T-helper 2 cell treated with Interferon-gamma antibody and Interleukin-4, amounts not matched to agents 5 μg/mL and 100 μg/mL, for 36 hours (primary cell): ENCODE results near the gene NPAS3.

Source experiments
- DNase-seq: peaks from one replicate; pipeline ENCODE4 v3.0.0; 2021; ENCODE audit warnings: low spot score
- H3K27ac Mint-ChIP-seq: one replicate; pipeline ENCODE4 v1.8.0; 2021; ENCODE audit warnings: mild to moderate bottlenecking, mixed read lengths
- H3K27me3 Mint-ChIP-seq: one replicate; pipeline ENCODE4 v1.8.0; 2021; ENCODE audit warnings: low read depth, mixed read lengths
- H3K36me3 Mint-ChIP-seq: one replicate; pipeline ENCODE4 v1.8.0; 2021; ENCODE audit warnings: low read depth, mixed read lengths
- H3K4me1 Mint-ChIP-seq: one replicate; pipeline ENCODE4 v1.8.0; 2021; ENCODE audit warnings: low read depth, mixed read lengths
- H3K4me3 Mint-ChIP-seq: one replicate; pipeline ENCODE4 v1.8.0; 2022; ENCODE audit warnings: mild to moderate bottlenecking, moderate library complexity, mixed read lengths
- H3K9me3 Mint-ChIP-seq: one replicate; pipeline ENCODE4 v1.8.0; 2021; ENCODE audit warnings: mixed read lengths

The NPAS3 gene

DNA sequence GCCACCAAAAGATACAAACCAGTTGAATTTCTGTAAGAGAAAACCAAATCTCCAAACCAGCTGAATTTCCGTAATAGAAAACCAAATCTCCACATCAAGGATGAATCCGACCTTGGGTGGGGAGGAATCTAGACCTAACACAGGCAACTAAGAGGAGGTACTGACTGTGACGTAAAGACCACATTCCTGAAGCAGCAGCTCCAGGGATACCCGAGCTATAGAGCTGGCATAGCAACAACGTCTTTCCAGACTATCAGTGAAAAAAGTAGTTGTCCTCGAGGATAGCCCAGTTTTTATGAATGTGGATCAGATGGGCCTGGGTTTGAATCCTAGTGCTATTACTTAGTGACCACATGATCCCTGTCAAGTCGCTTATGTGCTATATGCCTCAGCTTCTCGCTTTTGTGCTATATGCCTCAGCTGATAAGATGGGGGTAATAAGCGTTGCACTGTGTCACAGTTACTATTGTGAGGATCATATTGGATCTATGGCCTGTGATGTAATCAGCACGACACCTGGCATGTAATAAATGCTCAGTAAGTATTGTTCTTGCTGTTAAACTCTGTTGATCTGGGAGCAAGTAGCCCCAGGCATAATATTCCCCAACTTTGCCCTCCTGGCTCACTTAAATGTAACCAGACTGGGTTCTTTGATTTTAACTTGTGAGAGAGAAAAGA, 898.4 kb downstream of the NPAS3 start:
- no peaks in the 10 kb centered on the region for H3K27me3 Mint-ChIP-seq
- no peak for DNase-seq
- H3K36me3 Mint-ChIP-seq, result no peaks in the 10 kb centered on the region
- H3K4me3 Mint-ChIP-seq, result peak overlapping the region; percentile 77
- H3K9me3 Mint-ChIP-seq, result peaks cover 6% of the 10 kb centered on the region
- H3K4me1 Mint-ChIP-seq, result peaks cover 56% of the 10 kb centered on the region
- peak overlapping the region; percentile 84 for H3K27ac Mint-ChIP-seq

DNA sequence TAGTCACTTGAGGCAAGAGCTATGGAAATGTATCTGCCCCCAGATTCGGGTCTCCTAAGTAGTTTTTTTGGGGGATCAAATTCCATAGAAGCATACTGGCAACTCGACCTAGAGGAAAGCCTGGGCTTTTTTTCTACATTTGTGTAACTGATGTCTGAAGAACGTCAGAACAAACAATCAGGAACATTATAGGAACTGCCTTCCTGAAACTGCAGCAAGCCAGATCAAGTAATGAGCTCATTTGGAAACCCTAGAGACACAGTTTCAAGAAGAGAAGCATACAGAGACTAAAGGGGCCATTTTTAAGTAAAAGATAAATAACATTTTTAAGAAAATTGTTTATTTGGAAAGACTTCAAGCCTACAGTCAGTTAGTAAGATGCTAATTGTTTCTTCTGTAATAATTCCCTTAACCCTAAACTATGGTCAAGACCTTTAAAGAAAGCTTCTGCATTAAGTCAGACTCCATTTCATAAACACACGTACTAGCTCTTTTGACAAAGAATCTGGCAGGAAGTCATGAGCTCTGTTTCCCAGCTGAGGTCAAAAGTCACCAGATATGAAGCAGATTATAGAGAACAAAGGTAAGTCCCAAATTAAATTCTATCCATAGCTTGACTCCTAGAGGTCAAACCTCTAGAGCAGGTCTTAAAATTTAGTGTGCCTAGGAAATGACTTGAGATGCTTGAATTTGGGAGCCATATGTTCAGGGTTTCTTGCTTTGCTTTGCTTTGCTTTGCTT, 899.4 kb downstream of the NPAS3 start:
- no peak overlapping the region for H3K27ac Mint-ChIP-seq
- no peak for DNase-seq
- H3K9me3 Mint-ChIP-seq, result no peaks in the 10 kb centered on the region
- no peaks in the 10 kb centered on the region for H3K36me3 Mint-ChIP-seq
- no peaks in the 10 kb centered on the region for H3K27me3 Mint-ChIP-seq
- peaks cover 58% of the 10 kb centered on the region for H3K4me1 Mint-ChIP-seq
- H3K4me3 Mint-ChIP-seq, result no peak overlapping the region

DNA sequence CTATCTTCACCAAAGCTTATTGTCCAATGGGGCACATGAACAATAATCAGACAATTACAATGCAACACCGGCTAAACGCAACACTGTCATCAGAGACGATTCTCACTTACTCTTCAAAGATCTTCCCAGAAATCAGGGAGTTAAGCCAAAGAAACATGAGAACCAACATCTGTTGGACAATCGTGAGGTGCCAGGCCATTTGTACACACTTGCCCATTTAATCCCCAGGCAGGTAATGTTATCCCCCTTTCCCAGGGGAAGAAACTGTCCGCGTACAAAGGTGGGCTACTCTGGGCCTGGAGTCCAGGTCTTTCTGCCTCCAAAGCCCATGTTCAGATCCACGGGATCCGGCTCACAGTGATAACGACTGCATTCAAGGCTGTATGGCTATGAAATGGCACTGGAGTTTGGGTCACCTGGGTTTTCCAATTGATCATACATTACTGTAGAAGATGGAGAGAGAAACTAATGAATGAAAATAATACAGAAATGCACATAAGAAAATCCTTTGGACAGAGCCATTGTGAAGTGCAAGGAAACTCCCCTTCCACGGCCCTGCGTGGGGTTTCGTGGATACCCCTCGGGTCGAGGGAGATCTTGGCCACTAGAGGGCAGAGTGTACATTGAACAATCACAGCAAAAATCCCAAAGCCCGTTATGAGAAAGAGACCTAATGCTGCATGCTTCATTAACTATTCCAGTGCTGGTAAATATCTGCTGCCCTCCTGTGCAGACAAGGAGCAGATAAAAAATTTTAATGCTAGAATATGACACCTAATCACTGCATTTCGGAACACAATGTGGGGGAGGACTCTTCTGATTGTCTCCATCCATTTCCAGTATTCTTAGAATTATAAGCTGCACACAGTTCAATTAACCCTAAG, 900.8 kb downstream of the NPAS3 start:
- no peak overlapping the region for H3K27ac Mint-ChIP-seq
- no peaks in the 10 kb centered on the region for H3K36me3 Mint-ChIP-seq
- no peaks in the 10 kb centered on the region for H3K27me3 Mint-ChIP-seq
- H3K9me3 Mint-ChIP-seq, result no peaks in the 10 kb centered on the region
- H3K4me1 Mint-ChIP-seq, result peaks cover 52% of the 10 kb centered on the region
- no peak for DNase-seq
- H3K4me3 Mint-ChIP-seq, result no peak overlapping the region

DNA sequence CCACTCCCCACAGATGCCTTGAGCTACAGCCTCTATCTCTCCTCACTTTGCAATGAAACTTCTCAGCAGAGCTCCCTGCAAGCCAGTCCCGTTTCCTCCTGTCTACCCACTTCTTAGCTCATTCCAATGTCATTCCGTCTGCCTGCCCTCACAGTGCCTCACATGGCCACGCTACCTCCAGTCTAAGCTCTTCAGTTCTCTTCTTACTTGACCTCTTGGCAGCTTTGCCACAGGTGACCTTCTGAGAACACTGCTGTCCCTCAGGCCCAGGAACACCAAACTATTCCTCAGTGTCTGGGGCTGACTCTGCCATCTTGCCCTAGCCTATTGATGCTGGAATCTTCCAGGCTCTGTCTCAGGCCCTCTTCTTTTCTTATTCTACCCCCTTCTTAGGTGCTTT, 902.1 kb downstream of the NPAS3 start:
- H3K36me3 Mint-ChIP-seq, result no peaks in the 10 kb centered on the region
- H3K27me3 Mint-ChIP-seq, result no peaks in the 10 kb centered on the region

DNA sequence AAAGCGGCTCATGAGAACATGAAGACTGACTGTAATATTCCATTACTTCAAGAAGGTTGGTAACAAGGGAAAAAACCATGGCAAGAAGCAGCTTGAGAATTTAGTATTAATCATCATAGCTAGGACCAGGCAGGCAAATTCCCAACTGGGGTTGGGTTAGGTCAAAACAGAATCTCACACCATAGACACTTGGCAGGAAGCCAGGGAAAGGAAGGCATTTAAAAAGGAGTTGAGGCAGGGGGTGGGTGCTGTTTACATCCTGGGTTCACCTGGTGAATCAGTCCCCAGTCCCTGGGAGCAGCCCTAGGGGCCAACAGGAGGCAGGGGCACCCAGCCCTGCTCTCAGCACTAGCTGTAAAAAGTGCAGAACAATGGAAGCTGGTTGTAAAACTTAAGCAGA, 903.6 kb downstream of the NPAS3 start:
- H3K9me3 Mint-ChIP-seq, result peaks cover 9% of the 10 kb centered on the region
- H3K27ac Mint-ChIP-seq, result no peak overlapping the region
- DNase-seq, result no peak
- H3K4me1 Mint-ChIP-seq, result peaks cover 39% of the 10 kb centered on the region
- peaks cover 7% of the 10 kb centered on the region for H3K27me3 Mint-ChIP-seq
- no peak overlapping the region for H3K4me3 Mint-ChIP-seq
- peaks cover 2% of the 10 kb centered on the region for H3K36me3 Mint-ChIP-seq

More for the DNA sequence above, 902.1 kb downstream of the NPAS3 start:
- Mint-ChIP-seq H3K4me1 (peaks cover 40% of the 10 kb centered on the region), H3K4me3 (no peak overlapping the region), H3K27ac (no peak overlapping the region), H3K9me3 (no peaks in the 10 kb centered on the region)
- no peak for DNase-seq

DNA sequence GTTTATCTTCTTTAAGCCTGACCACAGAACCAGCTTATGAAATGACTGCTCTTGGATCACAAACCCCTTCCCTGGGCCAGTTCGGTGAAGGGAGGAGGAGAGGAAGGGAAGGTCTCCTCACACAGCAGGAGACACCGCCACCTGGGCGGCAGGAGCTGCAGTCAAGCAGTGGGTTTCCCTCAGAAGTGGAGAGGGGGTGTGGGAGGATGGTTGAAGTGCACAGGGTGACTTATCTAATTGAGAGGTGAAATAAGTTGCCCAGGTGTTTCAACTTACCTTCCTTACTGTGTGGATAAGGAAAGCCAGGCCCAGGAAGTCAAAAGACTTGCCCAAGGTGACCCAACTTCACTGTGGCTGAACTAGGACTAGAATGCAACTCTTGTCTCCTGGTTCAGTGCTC, 905.4 kb downstream of the NPAS3 start:
- Mint-ChIP-seq H3K36me3 (peaks cover 2% of the 10 kb centered on the region), H3K4me3 (no peak overlapping the region), H3K4me1 (peaks cover 30% of the 10 kb centered on the region)

DNA sequence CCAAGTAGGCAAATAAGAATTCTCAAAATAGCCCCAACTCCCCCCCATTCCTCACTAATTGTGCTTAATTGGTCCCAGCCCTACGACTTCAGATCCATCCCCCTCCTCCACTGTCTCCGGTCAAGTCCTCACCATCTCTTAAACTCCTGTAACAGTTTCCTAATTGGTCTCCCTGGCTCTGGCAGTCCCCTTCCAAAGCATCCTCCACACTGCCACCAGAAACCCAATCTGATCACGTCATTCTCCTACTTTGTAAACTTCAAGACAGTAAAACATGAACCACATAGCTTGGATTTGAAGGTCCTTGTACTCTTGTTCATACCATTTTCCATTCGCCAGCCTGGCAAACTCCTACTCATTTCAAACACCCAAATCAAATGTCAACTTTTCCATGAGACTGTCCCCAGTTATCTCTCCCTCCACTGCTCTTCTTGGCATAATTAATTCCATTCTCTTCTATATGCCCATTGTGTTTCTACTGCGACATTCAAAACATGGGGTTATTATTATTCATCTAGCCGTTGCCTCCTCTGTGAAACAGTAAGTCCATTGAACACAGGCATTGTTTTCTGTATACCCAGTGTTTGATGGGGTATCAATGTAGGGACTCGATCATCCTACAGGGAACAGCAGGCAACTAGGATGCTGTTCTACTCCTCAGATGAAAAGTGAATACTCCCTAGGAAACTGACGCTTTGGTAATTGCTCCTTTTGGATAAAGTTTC, 907.6 kb downstream of the NPAS3 start:
- peaks cover 21% of the 10 kb centered on the region for H3K4me1 Mint-ChIP-seq
- no peak for DNase-seq
- H3K4me3 Mint-ChIP-seq, result no peak overlapping the region
- no peak overlapping the region for H3K27ac Mint-ChIP-seq
- peaks cover 12% of the 10 kb centered on the region for H3K9me3 Mint-ChIP-seq
- H3K36me3 Mint-ChIP-seq, result peaks cover 2% of the 10 kb centered on the region
- H3K27me3 Mint-ChIP-seq, result peaks cover 14% of the 10 kb centered on the region

More for the DNA sequence above, 905.4 kb downstream of the NPAS3 start:
- DNase-seq, result no peak
- Mint-ChIP-seq H3K9me3 (peaks cover 12% of the 10 kb centered on the region), H3K27me3 (peaks cover 7% of the 10 kb centered on the region), H3K27ac (no peak overlapping the region)

DNA sequence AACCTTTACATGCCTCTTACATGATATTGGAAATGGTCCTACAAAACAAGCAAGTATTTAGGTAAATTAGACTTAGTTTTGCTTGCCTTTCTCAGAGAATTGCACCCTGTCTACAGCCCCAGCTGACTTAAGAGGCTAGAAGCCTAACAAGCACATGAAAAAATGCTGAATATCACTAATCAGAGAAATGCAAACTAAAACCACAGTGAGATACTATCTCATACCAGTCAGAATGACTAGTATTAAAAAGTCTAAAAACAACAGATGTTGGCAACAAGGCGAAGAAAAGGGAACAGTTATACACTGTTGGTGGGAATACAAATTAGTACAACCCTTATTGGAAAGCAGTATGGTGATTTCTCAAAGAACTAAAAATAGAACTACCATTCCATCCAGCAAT, 908.4 kb downstream of the NPAS3 start:
- peaks cover 21% of the 10 kb centered on the region for H3K27me3 Mint-ChIP-seq
- peak overlapping the region; percentile 6 for H3K27ac Mint-ChIP-seq
- H3K4me1 Mint-ChIP-seq, result peaks cover 21% of the 10 kb centered on the region
- H3K36me3 Mint-ChIP-seq, result peaks cover 2% of the 10 kb centered on the region
- H3K9me3 Mint-ChIP-seq, result peaks cover 12% of the 10 kb centered on the region
- peak overlapping the region; percentile 6 for H3K4me3 Mint-ChIP-seq
- DNase-seq, result no peak

DNA sequence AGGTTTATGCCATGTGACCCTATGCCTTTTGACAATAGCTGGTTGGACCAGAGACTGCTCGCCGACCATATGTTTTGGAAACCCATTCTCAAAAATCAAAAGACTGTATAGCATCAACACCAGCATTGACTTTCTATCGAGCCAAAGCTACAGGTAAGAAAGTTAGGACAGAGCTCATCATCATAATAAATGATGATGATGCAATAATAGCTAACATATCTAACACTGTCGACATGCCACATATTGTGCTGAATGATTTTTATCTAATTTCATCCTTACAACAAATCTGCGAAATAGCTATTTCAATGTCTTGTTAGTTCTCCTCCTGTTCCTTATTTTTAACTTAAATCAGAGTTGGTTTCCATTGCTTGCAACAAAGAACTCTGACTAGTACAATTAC, 909.3 kb downstream of the NPAS3 start:
- Mint-ChIP-seq H3K9me3 (peaks cover 12% of the 10 kb centered on the region), H3K36me3 (peaks cover 2% of the 10 kb centered on the region), H3K4me1 (peaks cover 21% of the 10 kb centered on the region), H3K27me3 (peaks cover 27% of the 10 kb centered on the region), H3K27ac (no peak overlapping the region), H3K4me3 (no peak overlapping the region)
- DNase-seq, result no peak

DNA sequence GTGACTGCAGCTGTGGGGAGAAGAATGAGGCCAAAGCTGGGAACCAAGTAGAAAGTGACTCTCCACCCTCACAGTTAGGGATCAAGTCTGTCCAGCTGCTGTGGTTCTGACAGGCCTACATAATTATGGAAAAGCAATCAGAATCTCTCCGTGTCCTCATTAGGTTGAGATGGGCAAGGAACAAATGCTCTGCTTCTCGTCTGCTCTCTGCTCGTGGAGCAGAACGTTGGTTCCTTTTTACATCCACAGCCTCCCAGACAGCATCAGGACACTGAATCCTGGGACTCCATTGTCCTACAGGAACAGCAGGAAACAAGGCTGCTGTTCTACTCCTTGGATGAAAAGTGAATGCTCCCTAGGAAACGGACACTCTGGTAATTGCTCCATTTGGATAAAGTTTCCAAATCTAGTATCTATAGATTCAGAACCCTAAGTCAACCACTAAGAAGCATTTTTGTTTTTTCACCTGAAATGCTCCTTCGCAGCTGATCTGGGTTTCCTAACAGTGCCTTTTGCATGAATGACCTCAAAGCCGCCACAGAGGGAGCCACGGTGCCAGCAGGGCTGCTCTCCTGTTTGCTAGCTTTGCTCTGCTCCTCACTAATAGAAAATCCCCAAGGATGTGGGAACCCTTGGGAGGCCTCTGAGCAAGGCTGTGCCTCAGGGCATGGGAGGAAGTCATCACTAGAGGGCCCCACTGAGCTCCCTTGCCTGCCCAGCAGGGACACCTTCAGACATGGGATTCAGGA, 910.2 kb downstream of the NPAS3 start:
- peaks cover 2% of the 10 kb centered on the region for H3K36me3 Mint-ChIP-seq
- H3K27me3 Mint-ChIP-seq, result peaks cover 28% of the 10 kb centered on the region
- no peak for DNase-seq
- H3K4me1 Mint-ChIP-seq, result peaks cover 20% of the 10 kb centered on the region
- peaks cover 12% of the 10 kb centered on the region for H3K9me3 Mint-ChIP-seq
- H3K27ac Mint-ChIP-seq, result no peak overlapping the region
- no peak overlapping the region for H3K4me3 Mint-ChIP-seq

DNA sequence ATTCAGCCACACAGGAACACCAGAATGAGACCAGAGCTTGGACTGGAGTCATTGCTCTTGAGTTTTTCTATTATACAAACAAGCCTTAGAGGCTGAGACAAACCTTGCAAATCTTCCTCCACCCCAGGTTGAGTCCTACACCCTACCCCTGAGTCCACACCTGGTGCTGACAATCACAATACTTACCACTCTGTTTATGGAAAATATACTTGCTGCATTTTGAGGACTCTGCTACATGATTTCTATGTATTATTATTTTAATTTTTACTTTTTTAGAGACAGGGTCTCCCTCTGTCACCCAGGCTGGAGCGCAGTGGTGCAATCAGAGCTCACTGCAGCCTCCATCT, 910.7 kb downstream of the NPAS3 start:
- H3K36me3 Mint-ChIP-seq, result peaks cover 2% of the 10 kb centered on the region
- H3K4me1 Mint-ChIP-seq, result peaks cover 20% of the 10 kb centered on the region
- no peak overlapping the region for H3K4me3 Mint-ChIP-seq
- H3K9me3 Mint-ChIP-seq, result peaks cover 12% of the 10 kb centered on the region
- no peak overlapping the region for H3K27ac Mint-ChIP-seq
- peaks cover 28% of the 10 kb centered on the region for H3K27me3 Mint-ChIP-seq
- DNase-seq, result no peak

DNA sequence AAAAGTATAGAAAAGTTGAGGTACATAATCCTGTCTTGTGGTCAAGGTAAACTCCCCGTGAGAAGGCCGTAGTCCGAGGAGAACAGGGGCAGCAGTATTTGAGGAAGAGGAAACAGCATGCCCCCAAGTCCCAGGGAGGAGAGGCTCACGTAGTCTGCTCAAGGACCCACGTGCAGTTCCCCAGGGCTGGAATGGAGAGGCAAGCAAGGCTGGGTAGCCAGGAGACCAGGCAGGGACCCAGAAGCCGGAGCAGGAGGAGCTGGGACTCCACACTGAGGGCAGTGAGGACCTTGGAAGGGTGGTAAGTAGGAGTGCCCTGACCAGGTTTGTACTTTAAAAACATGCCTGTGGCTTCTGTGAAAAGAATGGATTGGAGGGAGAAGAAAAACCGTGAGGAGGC, 912.1 kb downstream of the NPAS3 start:
- Mint-ChIP-seq H3K27ac (no peak overlapping the region), H3K36me3 (peaks cover 2% of the 10 kb centered on the region), H3K27me3 (peaks cover 41% of the 10 kb centered on the region), H3K4me1 (peaks cover 19% of the 10 kb centered on the region), H3K9me3 (peaks cover 12% of the 10 kb centered on the region), H3K4me3 (no peak overlapping the region)
- no peak for DNase-seq

DNA sequence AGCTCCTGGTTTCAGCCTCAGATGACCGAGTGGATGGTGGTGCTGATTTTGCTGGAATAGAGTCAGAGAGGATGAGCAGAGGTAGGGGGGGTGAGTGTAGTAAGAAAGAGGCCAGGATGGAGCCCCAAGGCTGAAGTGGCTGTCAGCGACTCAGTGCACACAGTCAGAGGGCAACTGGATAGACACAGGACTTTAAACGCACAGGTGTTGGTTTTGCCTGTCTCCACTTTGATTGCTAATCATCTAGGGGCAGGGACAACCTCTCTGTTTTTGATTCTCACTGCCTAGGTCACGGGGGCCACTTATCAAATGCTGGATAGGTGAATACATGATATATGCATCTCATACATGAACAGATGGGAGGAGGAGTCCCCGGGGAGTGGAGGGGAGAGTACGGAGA, 912.7 kb downstream of the NPAS3 start:
- Mint-ChIP-seq H3K27ac (no peak overlapping the region), H3K4me3 (no peak overlapping the region), H3K4me1 (peaks cover 18% of the 10 kb centered on the region), H3K9me3 (peaks cover 8% of the 10 kb centered on the region), H3K27me3 (peaks cover 41% of the 10 kb centered on the region), H3K36me3 (no peaks in the 10 kb centered on the region)
- no peak for DNase-seq
